ENCODE data around the gene CASKIN2. TPM values are rescaled to one million over a fixed set of nuclear protein-coding genes. Genes with fewer than 3 reads are reported as not detected.
A peak's percentile ranks its signal among the peaks of the same experiment; 100 is the strongest.
"Not testable (repeated sequence)": the region's sequence is repeated elsewhere in the genome, so short reads cannot be mapped to it uniquely, and the experiment has no call there.

Gene CASKIN2
- total RNA-seq, 1 donor from 2014 or later = 47.8 TPM

- no peaks in the 10 kb centered on the region for H3K27me3 Mint-ChIP-seq (ENCODE audit: unreplicated experiment)
- peak; percentile 87 for DNase-seq (ENCODE audit: low spot score)
- peak within 1 kb of the TSS; percentile 93 for H3K4me3 Mint-ChIP-seq (ENCODE audit: unreplicated experiment)
- no peak for TF ChIP-seq CTCF (IDR thresholded peaks at IDR 0.05; ENCODE audit: unreplicated experiment)
- no peaks in the 10 kb centered on the region for H3K9me3 Mint-ChIP-seq (ENCODE audit: unreplicated experiment)
- peak within 1 kb of the TSS; percentile 93 for H3K27ac Mint-ChIP-seq (ENCODE audit: unreplicated experiment)
- H3K4me1 Mint-ChIP-seq (ENCODE audit: unreplicated experiment) = peaks cover 26% of the 10 kb centered on the region
- H3K36me3 Mint-ChIP-seq (ENCODE audit: low read depth, unreplicated experiment) = no peaks in the 10 kb centered on the region
Measured at GRCh38 chr17:75456417-75457046, 58.8 kb downstream of the CASKIN2 start, which contains the start of gene TMEM94. TSS of gene TMEM94 (plus strand) at chr17:75456635. CDS start at chr17:75471906, 15,271 bp downstream.

- no peak for DNase-seq (ENCODE audit: low spot score)
- Mint-ChIP-seq H3K9me3 (ENCODE audit: unreplicated experiment) (no peaks in the 10 kb centered on the region), H3K27ac (ENCODE audit: unreplicated experiment) (peak overlapping the region; percentile 93), H3K27me3 (ENCODE audit: unreplicated experiment) (no peaks in the 10 kb centered on the region), H3K4me1 (ENCODE audit: unreplicated experiment) (peaks cover 26% of the 10 kb centered on the region), H3K36me3 (ENCODE audit: low read depth, unreplicated experiment) (no peaks in the 10 kb centered on the region), H3K4me3 (ENCODE audit: unreplicated experiment) (peak overlapping the region; percentile 93)
- no peak for TF ChIP-seq CTCF (IDR thresholded peaks at IDR 0.05; ENCODE audit: unreplicated experiment)
Measured at GRCh38 chr17:75456039-75456416, 59.3 kb downstream of the CASKIN2 start.

GRCh38 chr17:75454672-75455071, 60.7 kb downstream of the CASKIN2 start:
- DNase-seq (ENCODE audit: low spot score); H3K9me3 Mint-ChIP-seq (ENCODE audit: unreplicated experiment); H3K4me3 Mint-ChIP-seq (ENCODE audit: unreplicated experiment); H3K27me3 Mint-ChIP-seq (ENCODE audit: unreplicated experiment); H3K27ac Mint-ChIP-seq (ENCODE audit: unreplicated experiment); H3K36me3 Mint-ChIP-seq (ENCODE audit: low read depth, unreplicated experiment): not testable (repeated sequence)
- peaks cover 26% of the 10 kb centered on the region for H3K4me1 Mint-ChIP-seq (ENCODE audit: unreplicated experiment)

- no peak for TF ChIP-seq CTCF (IDR thresholded peaks at IDR 0.05; ENCODE audit: unreplicated experiment)
- Mint-ChIP-seq H3K4me3 (ENCODE audit: unreplicated experiment) (peak overlapping the region; percentile 72), H3K9me3 (ENCODE audit: unreplicated experiment) (no peaks in the 10 kb centered on the region), H3K4me1 (ENCODE audit: unreplicated experiment) (peaks cover 26% of the 10 kb centered on the region), H3K27me3 (ENCODE audit: unreplicated experiment) (no peaks in the 10 kb centered on the region), H3K27ac (ENCODE audit: unreplicated experiment) (peak overlapping the region; percentile 83), H3K36me3 (ENCODE audit: low read depth, unreplicated experiment) (no peaks in the 10 kb centered on the region)
- DNase-seq (ENCODE audit: low spot score) = no peak
Measured at GRCh38 chr17:75454193-75454592, 61.1 kb downstream of the CASKIN2 start.

GRCh38 chr17:75450270-75450669, 65.1 kb downstream of the CASKIN2 start:
- Mint-ChIP-seq H3K27me3 (ENCODE audit: unreplicated experiment) (peaks cover 1% of the 10 kb centered on the region), H3K9me3 (ENCODE audit: unreplicated experiment) (no peaks in the 10 kb centered on the region), H3K4me3 (ENCODE audit: unreplicated experiment) (no peak overlapping the region), H3K27ac (ENCODE audit: unreplicated experiment) (no peak overlapping the region), H3K36me3 (ENCODE audit: low read depth, unreplicated experiment) (no peaks in the 10 kb centered on the region), H3K4me1 (ENCODE audit: unreplicated experiment) (peaks cover 10% of the 10 kb centered on the region)
- TF ChIP-seq CTCF (IDR thresholded peaks at IDR 0.05; ENCODE audit: unreplicated experiment) = no peak
- DNase-seq (ENCODE audit: low spot score) = no peak

Small RNA genes lying within 50 kb of the gene (microRNA-seq; reads per million reads assigned to microRNA genes)
- gene MIR6785 (ENCODE audit: unreplicated experiment) = 2.6 reads per million, percentile 35 among the genes with 10 or more reads in this experiment

Other genes with a start within 250 kb of the CASKIN2 start
- gene MIF4GD, start 244.3 kb downstream of the CASKIN2 start, total RNA-seq (ENCODE audit: unreplicated experiment) = 15.7 TPM
- 2.9 TPM for gene SLC25A19, start 226.1 kb downstream of the CASKIN2 start, total RNA-seq (ENCODE audit: unreplicated experiment)
- 95.0 TPM for gene GRB2, start 109.9 kb downstream of the CASKIN2 start, total RNA-seq (ENCODE audit: unreplicated experiment)
- 111 TPM for gene TMEM94, start 58.9 kb downstream of the CASKIN2 start, total RNA-seq (ENCODE audit: unreplicated experiment)
- gene TSEN54, start 991 bp upstream of the CASKIN2 start, total RNA-seq (ENCODE audit: unreplicated experiment) = 18.8 TPM
- gene LLGL2, start 10.2 kb upstream of the CASKIN2 start, total RNA-seq (ENCODE audit: unreplicated experiment) = 34.4 TPM
- 224 TPM for gene MYO15B, start 72.3 kb upstream of the CASKIN2 start, total RNA-seq (ENCODE audit: unreplicated experiment)
- 1.1 TPM for gene SMIM5, start 117.9 kb upstream of the CASKIN2 start, total RNA-seq (ENCODE audit: unreplicated experiment)
- 40.2 TPM for gene RECQL5, start 151.6 kb upstream of the CASKIN2 start, total RNA-seq (ENCODE audit: unreplicated experiment)
- 125 TPM for gene SAP30BP, start 151.8 kb upstream of the CASKIN2 start, total RNA-seq (ENCODE audit: unreplicated experiment)
- gene ITGB4, start 205.9 kb upstream of the CASKIN2 start, total RNA-seq (ENCODE audit: unreplicated experiment) = 0.54 TPM
- 18.0 TPM for gene GALK1, start 249.7 kb upstream of the CASKIN2 start, total RNA-seq (ENCODE audit: unreplicated experiment)